RPMI7951 (cell line): ENCODE results near the gene GDPD1. TPM values are rescaled to one million over a fixed set of nuclear protein-coding genes. Genes with fewer than 3 reads are reported as not detected.

Experiments
- DNase-seq: peaks from one replicate; pipeline ENCODE4 v3.0.0-alpha.2; 2012; ENCODE audit warnings: low read depth
- total RNA-seq: library from RNA; depleted of rRNA; stranded (reverse); fragments of >200 nt; shearing (Covaris generic); gene quantifications from 2 replicates; pipeline ENCODE4 v1.2.3, GENCODE V29; 2014; rRNA removed

The GDPD1 gene
- total RNA-seq, 1 experiment from 2014 or later = 0.72 TPM

DNA sequence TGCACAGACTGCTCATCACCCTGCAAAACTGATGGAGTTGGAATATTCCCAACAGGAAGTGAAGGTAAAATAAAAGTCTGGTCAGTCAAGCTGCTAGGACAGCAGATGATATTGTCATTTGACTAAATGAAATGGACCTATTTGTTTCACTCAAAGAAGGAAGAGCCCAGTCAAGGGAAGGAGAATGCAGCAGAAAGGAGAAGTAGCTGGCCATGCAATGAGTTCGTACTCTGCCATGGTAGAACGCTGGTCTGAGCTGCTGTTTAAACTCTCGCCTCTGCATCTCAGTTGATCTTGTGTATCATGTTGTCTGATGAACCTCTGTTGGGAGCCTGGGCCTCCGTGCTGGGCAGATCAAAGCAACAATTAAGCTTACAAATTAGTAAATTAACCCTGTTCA lies 95.6 kb downstream of the GDPD1 start:
- no peak for DNase-seq

Other genes with a start within 250 kb of the GDPD1 start
- gene TRIM37, start 113.6 kb upstream of the GDPD1 start, total RNA-seq = 20.8 and 22.9 TPM in 2 replicates
- 120 and 147 TPM in 2 replicates for gene SKA2, start 65.3 kb upstream of the GDPD1 start, total RNA-seq
- gene PRR11, start 64.8 kb upstream of the GDPD1 start, total RNA-seq = 31.3 and 32.7 TPM in 2 replicates
- 14.0 and 18.0 TPM in 2 replicates for gene SMG8, start 10.5 kb upstream of the GDPD1 start, total RNA-seq
- 1.5 and 1.9 TPM in 2 replicates for gene YPEL2, start 111.1 kb downstream of the GDPD1 start, total RNA-seq